GM10248 (cell line): ENCODE measurements around the gene PRKAR1A.

Experiments used
- CTCF ChIA-PET: fragments of 300-600 bp; sonication (Branson Sonifier 250); formaldehyde crosslinking; extraction: SDS; loops from one replicate; lab custom pipeline; 2021; ENCODE audit warnings: antibody characterized with exemption; lab: Yijun Ruan, JAX
- POLR2A ChIA-PET: fragments of 350-650 bp; sonication (Branson Sonifier 250); formaldehyde crosslinking; extraction: SDS; loops from one replicate; lab custom pipeline; 2020; ENCODE audit warnings: antibody characterized with exemption; lab: Yijun Ruan, JAX
- DNase-seq: peaks from one replicate; pipeline ENCODE4 v3.0.0; 2012; ENCODE audit errors: extremely low spot score
- TF ChIP-seq, protein P1 (sequence below): IDR thresholded peaks from 2 replicates; pipeline ENCODE4 v1.5.1; 2012; ENCODE audit warnings: mild to moderate bottlenecking, low read depth; ENCODE audit errors: extremely low read depth, missing control alignments, control extremely low read depth

The PRKAR1A gene

DNA sequence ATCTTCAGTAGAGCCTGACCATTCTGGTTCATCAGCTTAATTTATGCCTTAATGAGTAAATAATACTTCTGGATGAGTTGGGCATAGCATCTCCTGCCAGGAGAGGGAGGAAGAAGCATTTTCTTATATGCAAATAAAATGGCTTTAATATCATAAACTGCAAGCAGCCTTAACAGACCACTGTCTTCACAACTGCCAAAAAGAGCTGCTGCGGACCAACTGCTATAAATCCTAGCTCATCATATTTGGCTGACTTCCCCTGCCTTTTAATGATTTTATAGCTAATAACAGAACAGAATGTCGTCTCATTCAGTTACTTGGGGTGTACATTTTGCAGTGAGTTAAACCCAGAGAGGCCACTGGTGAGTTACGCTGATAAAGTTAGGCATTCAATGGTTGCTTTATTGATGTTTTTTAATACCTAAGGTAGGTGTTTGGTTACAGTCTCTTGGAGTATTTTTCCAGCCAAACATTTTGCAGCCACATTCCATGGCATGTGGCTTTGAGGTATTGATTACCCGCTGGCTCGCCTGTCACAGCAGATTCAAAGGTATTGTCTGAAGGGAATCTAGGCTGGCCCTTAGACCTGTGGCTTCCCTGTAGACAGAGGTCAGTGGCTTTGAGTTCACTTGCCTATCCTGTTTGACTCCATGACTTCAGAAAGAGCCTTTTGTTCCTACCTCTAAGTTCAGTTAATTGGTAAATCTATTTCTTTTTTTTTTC is 72.5 kb downstream of the PRKAR1A start:
- POLR2A ChIA-PET, result no interaction called here
- TF ChIP-seq, protein P1, sequence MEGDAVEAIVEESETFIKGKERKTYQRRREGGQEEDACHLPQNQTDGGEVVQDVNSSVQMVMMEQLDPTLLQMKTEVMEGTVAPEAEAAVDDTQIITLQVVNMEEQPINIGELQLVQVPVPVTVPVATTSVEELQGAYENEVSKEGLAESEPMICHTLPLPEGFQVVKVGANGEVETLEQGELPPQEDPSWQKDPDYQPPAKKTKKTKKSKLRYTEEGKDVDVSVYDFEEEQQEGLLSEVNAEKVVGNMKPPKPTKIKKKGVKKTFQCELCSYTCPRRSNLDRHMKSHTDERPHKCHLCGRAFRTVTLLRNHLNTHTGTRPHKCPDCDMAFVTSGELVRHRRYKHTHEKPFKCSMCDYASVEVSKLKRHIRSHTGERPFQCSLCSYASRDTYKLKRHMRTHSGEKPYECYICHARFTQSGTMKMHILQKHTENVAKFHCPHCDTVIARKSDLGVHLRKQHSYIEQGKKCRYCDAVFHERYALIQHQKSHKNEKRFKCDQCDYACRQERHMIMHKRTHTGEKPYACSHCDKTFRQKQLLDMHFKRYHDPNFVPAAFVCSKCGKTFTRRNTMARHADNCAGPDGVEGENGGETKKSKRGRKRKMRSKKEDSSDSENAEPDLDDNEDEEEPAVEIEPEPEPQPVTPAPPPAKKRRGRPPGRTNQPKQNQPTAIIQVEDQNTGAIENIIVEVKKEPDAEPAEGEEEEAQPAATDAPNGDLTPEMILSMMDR, result no peak
- CTCF ChIA-PET, result interaction anchor here (1.5 kb wide), 1 partner anchor 19 kb away, joined by 5 read pairs; no protein-coding TSS in a partner anchor
- no peak for DNase-seq

- ChIA-PET CTCF (no interaction called here), POLR2A (no interaction called here)
- TF ChIP-seq, protein P1, result no peak
- no peak for DNase-seq
Measured at GRCh38 chr17:68585643-68586042, 73.4 kb downstream of the PRKAR1A start.

GRCh38 chr17:68587026-68587425 is 74.8 kb downstream of the PRKAR1A start:
- no peak for DNase-seq
- POLR2A ChIA-PET, result interaction anchor here (0.6 kb wide), 1 partner anchor 31 kb away, joined by 4 read pairs; no protein-coding TSS in a partner anchor
- TF ChIP-seq, protein P1, result no peak
- CTCF ChIA-PET, result no interaction called here

- ChIA-PET CTCF (no interaction called here), POLR2A (no interaction called here)
- no peak for DNase-seq
- TF ChIP-seq, protein P1, result no peak
Measured at GRCh38 chr17:68587847-68588246, 75.6 kb downstream of the PRKAR1A start.

DNA sequence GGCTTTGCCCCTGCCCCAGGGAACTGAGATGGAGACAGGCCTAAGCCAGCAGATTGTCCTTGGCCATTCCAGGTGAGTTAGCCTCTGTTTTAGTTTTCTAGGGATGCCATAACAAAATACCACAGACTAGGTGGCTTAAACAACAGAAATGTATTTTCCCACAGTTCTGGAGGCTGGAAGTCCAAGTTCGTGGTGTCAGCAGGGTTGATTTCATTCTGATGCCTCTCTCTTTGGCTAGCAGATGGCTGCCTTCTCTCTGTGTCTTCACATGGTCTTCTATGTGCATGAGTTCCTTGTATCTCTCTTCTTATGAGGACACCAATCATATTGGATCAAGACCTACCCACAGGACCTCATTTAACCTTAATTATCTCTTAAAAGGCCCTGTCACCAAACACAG is 76.1 kb downstream of the PRKAR1A start:
- TF ChIP-seq, protein P1, result no peak
- CTCF ChIA-PET, result no interaction called here
- DNase-seq, result no peak
- POLR2A ChIA-PET, result no interaction called here

DNA sequence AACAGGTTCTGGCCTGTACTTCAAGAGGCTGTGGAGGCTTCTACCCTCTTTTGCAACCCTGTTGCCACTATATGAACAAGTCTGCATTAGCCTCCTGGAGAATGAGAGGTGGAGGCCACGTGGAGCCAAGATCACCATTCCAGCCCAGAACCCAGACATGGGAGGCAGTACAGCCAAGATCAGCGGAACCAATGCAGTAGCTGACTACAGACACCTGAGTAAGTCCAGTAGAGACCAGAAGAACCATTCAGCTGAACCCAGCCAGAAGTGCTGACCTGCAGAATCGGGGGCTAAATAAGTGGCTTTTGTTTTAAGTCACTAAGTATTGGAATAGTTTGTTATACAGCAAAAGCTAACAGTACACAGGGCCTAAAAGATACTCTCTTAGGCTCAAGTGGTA is 76.9 kb downstream of the PRKAR1A start:
- DNase-seq, result no peak
- ChIA-PET CTCF (no interaction called here), POLR2A (no interaction called here)
- TF ChIP-seq, protein P1, result no peak
